ENCODE results near the gene AGBL1.

The AGBL1 gene

GRCh38 chr15:86061581-86061980, 18.1 kb upstream of the AGBL1 start:
- Histone ChIP-seq H2AFZ (ENCODE audit: low read depth) (no peak overlapping the region), H3K4me3 (IDR thresholded peaks at IDR 0.05; ENCODE audit: insufficient read depth, low read depth, low read length) (no peak overlapping the region), H3K36me3 (ENCODE audit: insufficient read depth) (no peaks in the 10 kb centered on the region), H3K4me2 (no peak overlapping the region), H3K27ac (no peak overlapping the region), H3K4me1 (ENCODE audit: low read depth, poor library complexity, severe bottlenecking) (no peaks in the 10 kb centered on the region), H3K79me2 (ENCODE audit: insufficient read depth, low read depth) (no peaks in the 10 kb centered on the region), H3K27me3 (ENCODE audit: insufficient read depth, low read depth) (no peaks in the 10 kb centered on the region), H4K20me1 (ENCODE audit: insufficient read depth) (no peaks in the 10 kb centered on the region), H3K9ac (no peak overlapping the region)
- no peak for TF ChIP-seq CTCF (conservative IDR thresholded peaks at IDR 0.05; ENCODE audit: low read depth, low read length)

- H3K27ac ChIP-seq, result no peak overlapping the region
These were observed 16.9 kb upstream of the AGBL1 start for GRCh38 chr15:86062646-86063243.

GRCh38 chr15:86063356-86064095, 16.1 kb upstream of the AGBL1 start:
- H3K79me2 ChIP-seq (ENCODE audit: insufficient read depth, low read depth), result no peaks in the 10 kb centered on the region
- no peak overlapping the region for H3K27ac ChIP-seq
- H3K4me1 ChIP-seq (ENCODE audit: low read depth, poor library complexity, severe bottlenecking), result no peaks in the 10 kb centered on the region
- TF ChIP-seq CTCF (conservative IDR thresholded peaks at IDR 0.05; ENCODE audit: low read depth, low read length), result no peak
- no peak overlapping the region for H3K4me3 ChIP-seq (IDR thresholded peaks at IDR 0.05; ENCODE audit: insufficient read depth, low read depth, low read length)
- H2AFZ ChIP-seq (ENCODE audit: low read depth), result no peak overlapping the region
- no peaks in the 10 kb centered on the region for H3K27me3 ChIP-seq (ENCODE audit: insufficient read depth, low read depth)
- no peaks in the 10 kb centered on the region for H4K20me1 ChIP-seq (ENCODE audit: insufficient read depth)
- H3K4me2 ChIP-seq, result no peak overlapping the region
- no peak overlapping the region for H3K9ac ChIP-seq
- H3K36me3 ChIP-seq (ENCODE audit: insufficient read depth), result no peaks in the 10 kb centered on the region

More at GRCh38 chr15:86062646-86063243, 16.9 kb upstream of the AGBL1 start:
- H3K4me2 ChIP-seq, result no peak overlapping the region
- TF ChIP-seq CTCF (conservative IDR thresholded peaks at IDR 0.05; ENCODE audit: low read depth, low read length), result no peak
- H3K9ac ChIP-seq, result no peak overlapping the region
- H3K27me3 ChIP-seq (ENCODE audit: insufficient read depth, low read depth), result no peaks in the 10 kb centered on the region
- no peaks in the 10 kb centered on the region for H3K79me2 ChIP-seq (ENCODE audit: insufficient read depth, low read depth)
- H2AFZ ChIP-seq (ENCODE audit: low read depth), result no peak overlapping the region
- H3K4me3 ChIP-seq (IDR thresholded peaks at IDR 0.05; ENCODE audit: insufficient read depth, low read depth, low read length), result no peak overlapping the region
- H4K20me1 ChIP-seq (ENCODE audit: insufficient read depth), result no peaks in the 10 kb centered on the region
- no peaks in the 10 kb centered on the region for H3K36me3 ChIP-seq (ENCODE audit: insufficient read depth)
- no peaks in the 10 kb centered on the region for H3K4me1 ChIP-seq (ENCODE audit: low read depth, poor library complexity, severe bottlenecking)

DNA sequence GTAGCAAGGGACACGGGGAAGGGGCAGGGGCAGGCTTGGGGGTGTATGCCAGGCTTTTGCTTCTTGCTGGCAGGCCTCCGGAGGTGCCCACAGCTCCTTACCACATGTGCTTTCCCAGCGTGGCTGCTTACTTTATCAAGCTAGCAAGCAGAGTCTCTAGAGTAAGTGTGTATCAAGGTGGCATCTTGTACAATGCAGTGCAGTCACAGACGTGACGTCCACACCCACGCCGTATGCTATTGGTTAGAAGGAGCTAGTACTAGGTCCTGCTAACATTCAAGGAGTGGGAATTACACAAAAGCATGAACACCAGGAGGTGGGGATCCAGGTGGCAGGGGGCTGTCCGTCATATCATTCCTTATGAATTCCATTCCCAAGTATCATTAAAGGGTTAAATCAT, 15.3 kb upstream of the AGBL1 start:
- no peak for TF ChIP-seq CTCF (conservative IDR thresholded peaks at IDR 0.05; ENCODE audit: low read depth, low read length)
- no peaks in the 10 kb centered on the region for H3K27me3 ChIP-seq (ENCODE audit: insufficient read depth, low read depth)

More for the DNA sequence above, 15.3 kb upstream of the AGBL1 start:
- no peak overlapping the region for H3K9ac ChIP-seq
- H2AFZ ChIP-seq (ENCODE audit: low read depth), result no peak overlapping the region
- no peak overlapping the region for H3K27ac ChIP-seq
- no peak overlapping the region for H3K4me3 ChIP-seq (IDR thresholded peaks at IDR 0.05; ENCODE audit: insufficient read depth, low read depth, low read length)
- H3K36me3 ChIP-seq (ENCODE audit: insufficient read depth), result no peaks in the 10 kb centered on the region
- H3K4me1 ChIP-seq (ENCODE audit: low read depth, poor library complexity, severe bottlenecking), result no peaks in the 10 kb centered on the region
- H4K20me1 ChIP-seq (ENCODE audit: insufficient read depth), result no peaks in the 10 kb centered on the region
- H3K79me2 ChIP-seq (ENCODE audit: insufficient read depth, low read depth), result no peaks in the 10 kb centered on the region
- H3K4me2 ChIP-seq, result no peak overlapping the region
